ENCODE measurements around the gene SIGLEC12. TPM values are rescaled to one million over a fixed set of nuclear protein-coding genes. Genes with fewer than 3 reads are reported as not detected.

The SIGLEC12 gene
- total RNA-seq, 1 experiment from 2014 or later, result not detected

DNA sequence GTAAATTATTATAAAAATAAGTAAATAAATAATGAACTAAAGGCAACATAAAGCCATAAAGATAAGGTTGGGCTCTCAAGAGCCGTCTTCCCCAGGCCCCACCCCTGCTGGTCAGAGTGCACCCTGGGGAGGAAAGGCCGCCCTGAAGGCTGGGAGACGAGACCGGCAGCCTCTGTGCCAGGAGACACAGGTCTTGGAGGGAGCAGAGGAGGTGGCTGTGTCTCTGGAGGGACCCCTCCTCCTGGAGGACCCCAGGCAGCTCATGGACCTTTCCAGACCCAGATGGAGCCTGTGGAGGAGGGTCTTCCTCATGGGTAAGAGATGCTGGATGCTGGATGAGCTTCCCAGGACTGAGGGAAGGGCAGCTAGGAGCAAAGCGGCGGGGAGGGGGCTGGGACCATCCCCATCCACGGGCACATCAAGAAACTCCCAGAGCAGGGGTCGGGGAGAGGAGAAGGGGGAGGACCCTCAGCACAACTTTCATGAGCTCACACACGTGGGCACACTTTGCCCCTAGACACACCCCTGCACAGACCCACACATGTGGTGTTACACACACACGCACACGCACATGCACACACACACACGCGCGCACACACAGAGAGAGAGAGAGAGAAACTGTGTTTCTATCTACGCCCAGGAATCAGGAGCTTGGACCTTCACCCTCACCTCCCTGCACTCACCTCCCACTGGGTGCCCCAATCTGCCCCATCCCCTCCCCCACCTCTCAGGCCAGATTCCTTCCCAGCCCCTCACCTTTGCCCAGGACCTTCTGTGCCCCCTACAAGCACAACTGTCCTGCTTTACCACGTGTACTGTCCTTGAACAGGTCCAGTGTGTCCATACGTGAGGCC, 23.0 kb downstream of the SIGLEC12 start, which contains the start of gene CEACAM18:
Gene CEACAM18 (plus strand): TSS at position 159 of the 854 bp plus-strand sequence.
- ATAC-seq, result no peak
- no peak within 1 kb of the TSS for H3K4me3 ChIP-seq (ENCODE audit: low read depth in 2 of 2, low read length in 2 of 2)
- POLR2A ChIA-PET, result no interaction called here
- H3K9me3 ChIP-seq (ENCODE audit: control insufficient read depth, insufficient read depth, low read depth, low read length), result no peaks in the 10 kb centered on the region
- H3K27ac ChIP-seq (ENCODE audit: low read length), result no peak within 1 kb of the TSS
- CTCF ChIA-PET, result interaction anchor here (1.1 kb wide), 1 partner anchor 178 kb away, joined by 3 read pairs; no protein-coding TSS in a partner anchor
- DNase-seq (ENCODE audit: low read depth, low spot score), result no peak
- no TSS peak for BruUV-seq (replicated peaks)
- intact Hi-C loops (cut with micrococcal nuclease; ENCODE audit: unreplicated experiment), result no loop called here
- TF ChIP-seq, protein P1, sequence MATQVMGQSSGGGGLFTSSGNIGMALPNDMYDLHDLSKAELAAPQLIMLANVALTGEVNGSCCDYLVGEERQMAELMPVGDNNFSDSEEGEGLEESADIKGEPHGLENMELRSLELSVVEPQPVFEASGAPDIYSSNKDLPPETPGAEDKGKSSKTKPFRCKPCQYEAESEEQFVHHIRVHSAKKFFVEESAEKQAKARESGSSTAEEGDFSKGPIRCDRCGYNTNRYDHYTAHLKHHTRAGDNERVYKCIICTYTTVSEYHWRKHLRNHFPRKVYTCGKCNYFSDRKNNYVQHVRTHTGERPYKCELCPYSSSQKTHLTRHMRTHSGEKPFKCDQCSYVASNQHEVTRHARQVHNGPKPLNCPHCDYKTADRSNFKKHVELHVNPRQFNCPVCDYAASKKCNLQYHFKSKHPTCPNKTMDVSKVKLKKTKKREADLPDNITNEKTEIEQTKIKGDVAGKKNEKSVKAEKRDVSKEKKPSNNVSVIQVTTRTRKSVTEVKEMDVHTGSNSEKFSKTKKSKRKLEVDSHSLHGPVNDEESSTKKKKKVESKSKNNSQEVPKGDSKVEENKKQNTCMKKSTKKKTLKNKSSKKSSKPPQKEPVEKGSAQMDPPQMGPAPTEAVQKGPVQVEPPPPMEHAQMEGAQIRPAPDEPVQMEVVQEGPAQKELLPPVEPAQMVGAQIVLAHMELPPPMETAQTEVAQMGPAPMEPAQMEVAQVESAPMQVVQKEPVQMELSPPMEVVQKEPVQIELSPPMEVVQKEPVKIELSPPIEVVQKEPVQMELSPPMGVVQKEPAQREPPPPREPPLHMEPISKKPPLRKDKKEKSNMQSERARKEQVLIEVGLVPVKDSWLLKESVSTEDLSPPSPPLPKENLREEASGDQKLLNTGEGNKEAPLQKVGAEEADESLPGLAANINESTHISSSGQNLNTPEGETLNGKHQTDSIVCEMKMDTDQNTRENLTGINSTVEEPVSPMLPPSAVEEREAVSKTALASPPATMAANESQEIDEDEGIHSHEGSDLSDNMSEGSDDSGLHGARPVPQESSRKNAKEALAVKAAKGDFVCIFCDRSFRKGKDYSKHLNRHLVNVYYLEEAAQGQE (IDR thresholded peaks at IDR 0.05; ENCODE audit: insufficient read depth in 1 of 2, low read depth in 2 of 2, low read length in 1 of 2), result no peak
- no peak for TF ChIP-seq TCF7L2 (IDR thresholded peaks at IDR 0.05; ENCODE audit: low read depth, low read length)
- no peak for TF ChIP-seq SIN3A (IDR thresholded peaks at IDR 0.05; ENCODE audit: borderline replicate concordance, insufficient read depth, low read depth, low read length)
- no peak for TF ChIP-seq POLR2AphosphoS5 (IDR thresholded peaks at IDR 0.05; ENCODE audit: low read depth, low read length)
- TF ChIP-seq, protein P2, sequence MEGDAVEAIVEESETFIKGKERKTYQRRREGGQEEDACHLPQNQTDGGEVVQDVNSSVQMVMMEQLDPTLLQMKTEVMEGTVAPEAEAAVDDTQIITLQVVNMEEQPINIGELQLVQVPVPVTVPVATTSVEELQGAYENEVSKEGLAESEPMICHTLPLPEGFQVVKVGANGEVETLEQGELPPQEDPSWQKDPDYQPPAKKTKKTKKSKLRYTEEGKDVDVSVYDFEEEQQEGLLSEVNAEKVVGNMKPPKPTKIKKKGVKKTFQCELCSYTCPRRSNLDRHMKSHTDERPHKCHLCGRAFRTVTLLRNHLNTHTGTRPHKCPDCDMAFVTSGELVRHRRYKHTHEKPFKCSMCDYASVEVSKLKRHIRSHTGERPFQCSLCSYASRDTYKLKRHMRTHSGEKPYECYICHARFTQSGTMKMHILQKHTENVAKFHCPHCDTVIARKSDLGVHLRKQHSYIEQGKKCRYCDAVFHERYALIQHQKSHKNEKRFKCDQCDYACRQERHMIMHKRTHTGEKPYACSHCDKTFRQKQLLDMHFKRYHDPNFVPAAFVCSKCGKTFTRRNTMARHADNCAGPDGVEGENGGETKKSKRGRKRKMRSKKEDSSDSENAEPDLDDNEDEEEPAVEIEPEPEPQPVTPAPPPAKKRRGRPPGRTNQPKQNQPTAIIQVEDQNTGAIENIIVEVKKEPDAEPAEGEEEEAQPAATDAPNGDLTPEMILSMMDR (IDR thresholded peaks at IDR 0.05), result no peak
- no peaks in the 10 kb centered on the region for H3K36me3 ChIP-seq (ENCODE audit: control insufficient read depth, insufficient read depth, low read length)
- in situ Hi-C loops (cut with HindIII; ENCODE audit: low pct_unique_long_range_greater_than_20kb, low sequenced_read_pairs), result no loop called here
- H3K4me1 ChIP-seq (ENCODE audit: control insufficient read depth, insufficient read depth, low read length), result no peaks in the 10 kb centered on the region
- no peaks in the 10 kb centered on the region for H3K27me3 ChIP-seq (ENCODE audit: control insufficient read depth, insufficient read depth, low read length)

DNA sequence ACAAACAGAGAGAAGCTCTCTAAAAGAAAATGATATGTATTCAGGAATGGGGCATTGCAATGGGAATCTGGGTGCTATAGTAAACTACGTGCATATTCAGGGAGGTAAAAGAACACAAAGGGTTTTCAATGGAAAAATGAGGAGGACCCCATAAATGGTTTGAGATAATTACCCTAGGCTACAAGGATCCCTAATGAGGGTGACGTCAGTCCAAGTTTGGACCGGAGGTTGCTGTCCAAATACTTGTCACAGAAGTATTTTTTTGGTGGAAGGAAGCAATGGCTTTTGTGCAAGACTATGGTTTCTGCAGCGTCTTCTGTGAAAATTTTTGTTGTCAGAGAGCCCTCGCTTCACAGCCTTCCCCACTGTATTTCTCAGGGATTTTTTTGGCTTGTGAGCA, 24.3 kb downstream of the SIGLEC12 start:
- in situ Hi-C loops (cut with HindIII; ENCODE audit: low pct_unique_long_range_greater_than_20kb, low sequenced_read_pairs) (no loop called here), intact Hi-C loops (cut with micrococcal nuclease; ENCODE audit: unreplicated experiment) (no loop called here)
- H3K9me3 ChIP-seq (ENCODE audit: control insufficient read depth, insufficient read depth, low read depth, low read length), result no peaks in the 10 kb centered on the region
- no peaks in the 10 kb centered on the region for H3K4me1 ChIP-seq (ENCODE audit: control insufficient read depth, insufficient read depth, low read length)
- CTCF ChIA-PET, result no interaction called here
- DNase-seq (ENCODE audit: low read depth, low spot score) (no peak), ATAC-seq (no peak)
- no TSS peak for BruUV-seq (replicated peaks)
- no peak overlapping the region for H3K4me3 ChIP-seq (ENCODE audit: low read depth in 2 of 2, low read length in 2 of 2)
- TF ChIP-seq TCF7L2 (IDR thresholded peaks at IDR 0.05; ENCODE audit: low read depth, low read length) (no peak), SIN3A (IDR thresholded peaks at IDR 0.05; ENCODE audit: borderline replicate concordance, insufficient read depth, low read depth, low read length) (no peak), POLR2AphosphoS5 (IDR thresholded peaks at IDR 0.05; ENCODE audit: low read depth, low read length) (no peak)
- TF ChIP-seq, protein P2 (IDR thresholded peaks at IDR 0.05), result no peak
- TF ChIP-seq, protein P1 (IDR thresholded peaks at IDR 0.05; ENCODE audit: insufficient read depth in 1 of 2, low read depth in 2 of 2, low read length in 1 of 2), result no peak
- H3K36me3 ChIP-seq (ENCODE audit: control insufficient read depth, insufficient read depth, low read length), result no peaks in the 10 kb centered on the region
- POLR2A ChIA-PET, result no interaction called here
- no peak overlapping the region for H3K27ac ChIP-seq (ENCODE audit: low read length)
- no peaks in the 10 kb centered on the region; the same call in 1 of the 2 replicates for H3K27me3 ChIP-seq (ENCODE audit: control insufficient read depth, insufficient read depth, low read length)

Data from Panc1 (cell line).